ENCODE measurements around the gene DDX24. TPM values are rescaled to one million over a fixed set of nuclear protein-coding genes. Genes with fewer than 3 reads are reported as not detected.

DDX24 gene
- total and polyA plus RNA-seq, 9 of the 15 experiments (the other 6 are each of a cell fraction or from before 2014, with no cell fraction given), result 82.4 to 175 (median 122) TPM

- TF ChIP-seq CTCF (IDR thresholded peaks at IDR 0.05 in 2 of 3, conservative IDR thresholded peaks at IDR 0.05 in 1 of 3; ENCODE audit: insufficient read depth in 2 of 3, low read depth in 1 of 3, low read length in 3 of 3) (peak in 1 of 3 experiments; percentile 3; a peak in 1 of 6 replicates), SP2 (IDR thresholded peaks at IDR 0.05; ENCODE audit: extremely low read depth, low read depth, low read length, poor library complexity, severe bottlenecking) (peak; percentile 9)
Measured at GRCh38 chr14:94129111-94129757, 48.2 kb upstream of the DDX24 start, which contains the start of gene IFI27L2 (continued).

- Histone ChIP-seq H3K79me2 (ENCODE audit: control insufficient read depth, insufficient read depth, low read length) (no peaks in the 10 kb centered on the region), H3K9me3 (replicated peaks; ENCODE audit: control insufficient read depth, insufficient read depth, low read depth, low read length) (no peaks in the 10 kb centered on the region), H3K27ac (ENCODE audit: extremely low read depth, low read depth, low read length) (no peak overlapping the region), H4K20me1 (replicated peaks; ENCODE audit: control insufficient read depth, insufficient read depth, low read length) (no peaks in the 10 kb centered on the region), H3K4me1 (replicated peaks in 1 of 2; ENCODE audit: control insufficient read depth in 2 of 2, insufficient read depth in 2 of 2, low read length in 2 of 2) (peaks cover 0 to 7% of the 10 kb centered on the region in 2 experiments; a peak in 3 of 5 replicates), H3K9me1 (ENCODE audit: control insufficient read depth, insufficient read depth, low read length) (no peaks in the 10 kb centered on the region), H3K9ac (ENCODE audit: insufficient read depth in 1 of 2, low read depth in 2 of 2, low read length in 2 of 2) (no peak overlapping the region), H2AFZ (ENCODE audit: low read depth, low read length) (0 out of 2 replicates have a peak overlapping the region, but pooled peaks have one; percentile 74), H3K4me2 (ENCODE audit: insufficient read depth, low read length) (no peak overlapping the region), H3K36me3 (ENCODE audit: control insufficient read depth, insufficient read depth, low read length) (no peaks in the 10 kb centered on the region), H3K4me3 (no peak overlapping the region), H3K27me3 (ENCODE audit: control insufficient read depth in 2 of 2, insufficient read depth in 2 of 2, low read length in 2 of 2) (peaks cover 0 to 20% of the 10 kb centered on the region in 2 experiments; a peak in 2 of 5 replicates)
- DNase-seq (ENCODE audit: extremely low read depth in 1 of 4, low spot score in 3 of 4) (no peak), FAIRE-seq (no peak), ATAC-seq (no peak)
- WGBS (ENCODE audit: insufficient coverage, low coverage, missing lambda C conversion rate), result 47% methylated on average over 8 of the region's 14 CpGs
- TF ChIP-seq IFI16 (CRISPR knock-in tag; IDR thresholded peaks at IDR 0.05), result no peak
- no peak for TF ChIP-seq NR1H2 (CRISPR knock-in tag; IDR thresholded peaks at IDR 0.05)
- TF ChIP-seq ZNF444 (CRISPR knock-in tag; IDR thresholded peaks at IDR 0.05), result no peak
- CTCF ChIA-PET (ENCODE audit: low intra/inter-chr PET ratio), result interaction anchor here (0.6 to 1.0 kb wide), 2 partner anchors 32 to 118 kb away, joined by 3 read pairs; no protein-coding TSS in a partner anchor
- POLR2A ChIA-PET, result interaction anchor here (0.8 kb wide), 1 partner anchor 9 kb away, joined by 3 read pairs; no protein-coding TSS in a partner anchor
- BruUV-seq (replicated peaks), result no TSS peak
- in situ Hi-C loops (cut with MboI) (no loop called here), intact Hi-C loops (cut with micrococcal nuclease) (no loop called here)
Measured at GRCh38 chr14:94128216-94128839, 47.3 kb upstream of the DDX24 start.
